Tibial artery (tissue), 4 donors: ENCODE measurements around the gene TCEANC.

Experiments
- DNase-seq, 2 donors: peaks; one replicate each; pipeline ENCODE4 v3.0.0-alpha.2; 2019
- H3K27ac ChIP-seq, 2 donors: fragments of 200-600 bp; sonication (generic) in 1 of 2; 1 replicate in 1 of 2; 2 replicates in 1 of 2; pipeline ENCODE4 v1.5.1; 2018 to 2019; ENCODE audit warnings: mild to moderate bottlenecking in 1 of 2
- H3K27me3 ChIP-seq, 2 donors: fragments of 200-600 bp; sonication (generic) in 1 of 2; one replicate each; pipeline versions ENCODE4 v1.5.1 to v1.6.0; 2016 to 2019
- H3K36me3 ChIP-seq, 3 donors: fragments of 200-600 bp; sonication (generic) in 2 of 3; one replicate each; pipeline ENCODE4 v1.5.1; 2016 to 2019; ENCODE audit warnings: mild to moderate bottlenecking in 2 of 3
- H3K4me1 ChIP-seq, 4 donors: fragments of 200-600 bp; sonication (generic) in 2 of 4; 1 replicate in 3 of 4; 2 replicates in 1 of 4; pipeline ENCODE4 v1.5.1; 2016 to 2019
- H3K4me3 ChIP-seq, 2 donors: fragments of 200-600 bp; sonication (generic) in 1 of 2; 1 replicate in 1 of 2; 2 replicates in 1 of 2; pipeline ENCODE4 v1.5.1; 2018 to 2019; ENCODE audit warnings: mild to moderate bottlenecking in 2 of 2
- H3K9me3 ChIP-seq, 3 donors: fragments of 200-600 bp; sonication (generic) in 1 of 3; one replicate each; pipeline ENCODE4 v1.5.1; 2016 to 2019
- CTCF ChIP-seq, 2 experiments: fragments of 200-600 bp in 1 of 2; fragments of 450-650 bp in 1 of 2; IDR thresholded peaks; one replicate each; pipeline ENCODE4 v1.5.1; 2017 to 2019; ENCODE audit warnings: antibody characterized with exemption in 2 of 2, mild to moderate bottlenecking in 1 of 2, moderate library complexity in 1 of 2
- intact Hi-C: fragments of 100-400 bp; cut with DNase I; formaldehyde crosslinking; loops from one replicate; pipeline ENCODE4 v1.15.0; 2023; ENCODE audit warnings: low total_unique reads

TCEANC gene

GRCh38 chrX:13693341-13693961, 40.5 kb downstream of the TCEANC start:
- no peak for TF ChIP-seq CTCF (IDR thresholded peaks at IDR 0.05)
- intact Hi-C loops, result no loop called here
- H3K27ac ChIP-seq, result no peak overlapping the region
- peaks cover 0 to 50% (median 15%) of the 10 kb centered on the region in 4 donors for H3K4me1 ChIP-seq
- H3K9me3 ChIP-seq, result no peaks in the 10 kb centered on the region
- no peaks in the 10 kb centered on the region for H3K27me3 ChIP-seq
- no peaks in the 10 kb centered on the region for H3K36me3 ChIP-seq
- no peak for DNase-seq
- H3K4me3 ChIP-seq, result no peak overlapping the region

GRCh38 chrX:13694359-13694758, 41.4 kb downstream of the TCEANC start:
- Histone ChIP-seq H3K4me1 (peaks cover 0 to 60% (median 16%) of the 10 kb centered on the region in 4 donors), H3K9me3 (no peaks in the 10 kb centered on the region), H3K36me3 (no peaks in the 10 kb centered on the region), H3K4me3 (no peak overlapping the region), H3K27ac (no peak overlapping the region), H3K27me3 (no peaks in the 10 kb centered on the region)
- intact Hi-C loops, result no loop called here
- TF ChIP-seq CTCF (IDR thresholded peaks at IDR 0.05), result no peak
- no peak for DNase-seq

- no peak for TF ChIP-seq CTCF (IDR thresholded peaks at IDR 0.05)
- Histone ChIP-seq H3K27ac (no peak overlapping the region), H3K36me3 (no peaks in the 10 kb centered on the region), H3K9me3 (no peaks in the 10 kb centered on the region), H3K4me3 (no peak overlapping the region), H3K27me3 (no peaks in the 10 kb centered on the region), H3K4me1 (peaks cover 0 to 65% (median 16%) of the 10 kb centered on the region in 4 donors)
- no peak for DNase-seq
- intact Hi-C loops, result no loop called here
Observed at GRCh38 chrX:13694983-13695382, 42.0 kb downstream of the TCEANC start.

- intact Hi-C loops, result no loop called here
- Histone ChIP-seq H3K27ac (no peak overlapping the region), H3K4me1 (peaks cover 0 to 62% (median 14%) of the 10 kb centered on the region in 4 donors), H3K36me3 (no peaks in the 10 kb centered on the region), H3K9me3 (no peaks in the 10 kb centered on the region), H3K27me3 (no peaks in the 10 kb centered on the region), H3K4me3 (no peak overlapping the region)
- TF ChIP-seq CTCF (IDR thresholded peaks at IDR 0.05), result no peak
- DNase-seq, result no peak
Observed at GRCh38 chrX:13695601-13696115, 42.7 kb downstream of the TCEANC start.

- no peak overlapping the region for H3K4me3 ChIP-seq
- no peak overlapping the region for H3K27ac ChIP-seq
- H3K36me3 ChIP-seq, result no peaks in the 10 kb centered on the region
- H3K9me3 ChIP-seq, result no peaks in the 10 kb centered on the region
- no peak for TF ChIP-seq CTCF (IDR thresholded peaks at IDR 0.05)
- no peak for DNase-seq
- H3K4me1 ChIP-seq, result peaks cover 0 to 57% (median 14%) of the 10 kb centered on the region in 4 donors
- intact Hi-C loops, result no loop called here
- H3K27me3 ChIP-seq, result no peaks in the 10 kb centered on the region
Observed at GRCh38 chrX:13697455-13697854, 44.5 kb downstream of the TCEANC start.
